ENCODE measurements around the gene SLC38A8. TPM values are rescaled to one million over a fixed set of nuclear protein-coding genes. Genes with fewer than 3 reads are reported as not detected.

SLC38A8 gene
- polyA plus RNA-seq, 2 of the 4 experiments (the other 2 are of a cell fraction), result not detected

DNA sequence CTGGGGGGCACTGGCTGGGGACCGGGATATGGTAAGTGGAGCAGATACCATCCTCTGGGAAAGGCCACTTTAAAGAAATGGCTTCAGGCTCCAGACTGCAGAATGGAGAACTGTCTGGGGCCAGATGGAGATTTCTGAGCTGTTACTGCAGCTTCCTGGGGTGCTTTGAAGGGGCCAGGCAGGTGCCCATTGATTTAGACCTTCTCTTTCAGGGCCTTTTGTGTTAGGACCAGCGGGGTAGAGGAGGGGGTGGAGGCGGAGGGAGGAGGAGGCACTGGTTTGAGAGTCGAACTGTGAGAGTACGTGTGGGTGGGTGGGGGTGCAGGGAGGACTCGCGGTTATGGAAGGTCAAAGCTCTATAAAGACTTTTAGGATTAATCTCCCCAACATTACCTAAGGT lies 63.2 kb downstream of the SLC38A8 start:
- 98% methylated on average over 6 of the region's 7 CpGs for WGBS (ENCODE audit: missing lambda C conversion rate)

DNA sequence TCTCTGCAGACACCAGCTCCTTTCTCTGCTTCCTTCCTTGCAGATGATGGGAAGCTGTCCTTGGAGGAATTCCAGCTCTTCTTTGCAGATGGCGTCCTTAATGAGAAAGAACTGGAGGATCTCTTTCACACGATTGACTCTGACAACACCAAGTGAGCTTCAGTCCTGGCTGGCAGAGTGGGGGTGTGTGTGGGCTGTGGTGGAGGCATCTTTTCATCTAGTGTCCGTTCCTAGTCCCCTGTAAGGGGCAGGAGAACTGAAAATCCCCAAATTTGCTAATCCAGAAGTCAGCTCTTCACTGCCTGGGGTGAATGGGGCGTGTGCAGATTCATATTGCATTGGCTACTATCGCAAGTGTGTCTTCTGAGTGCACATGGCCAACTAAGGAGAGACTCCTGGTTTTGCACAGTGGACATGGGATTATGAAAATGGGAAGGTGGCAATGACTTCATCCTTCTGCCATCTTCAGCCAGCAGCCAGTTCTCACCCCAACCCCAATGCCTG lies 64.1 kb downstream of the SLC38A8 start:
- Histone ChIP-seq H3K27ac (no peak overlapping the region), H3K9me3 (peaks cover 17% of the 10 kb centered on the region; the same call in 2 of the 3 replicates), H3K4me1 (no peaks in the 10 kb centered on the region), H3K4me2 (no peak overlapping the region), H3K4me3 (no peak overlapping the region)
- ATAC-seq (no peak), FAIRE-seq (no peak), DNase-seq (ENCODE audit: low read depth in 1 of 2, low spot score in 1 of 2) (no peak)
- POLR2A ChIA-PET, result no interaction called here
- CTCF ChIA-PET, result interaction anchor here (0.6 to 4.3 kb wide), 10 partner anchors 13 to 88 kb away, joined by 3 to 27 read pairs (median 6); partner anchors contain the start of gene OSGIN1
- TF ChIP-seq KDM5A (IDR thresholded peaks at IDR 0.05) (no peak), RFX5 (IDR thresholded peaks at IDR 0.05) (no peak), JUNB (IDR thresholded peaks at IDR 0.05) (no peak), GATA3 (IDR thresholded peaks at IDR 0.05; ENCODE audit: borderline replicate concordance) (no peak), RNF2 (IDR thresholded peaks at IDR 0.05; ENCODE audit: borderline replicate concordance, low read depth) (no peak), NR3C1 (IDR thresholded peaks at IDR 0.05) (no peak), MYC (IDR thresholded peaks at IDR 0.05; ENCODE audit: borderline replicate concordance, low read length) (no peak), ZNF302 (CRISPR knock-in tag; IDR thresholded peaks at IDR 0.05) (no peak), MAZ (IDR thresholded peaks at IDR 0.05; ENCODE audit: borderline replicate concordance, low read depth, low read length) (no peak), CBX2 (IDR thresholded peaks at IDR 0.05; ENCODE audit: borderline replicate concordance, low read depth) (no peak), ZSCAN20 (CRISPR knock-in tag; IDR thresholded peaks at IDR 0.05) (no peak)
- TF ChIP-seq, protein P1, sequence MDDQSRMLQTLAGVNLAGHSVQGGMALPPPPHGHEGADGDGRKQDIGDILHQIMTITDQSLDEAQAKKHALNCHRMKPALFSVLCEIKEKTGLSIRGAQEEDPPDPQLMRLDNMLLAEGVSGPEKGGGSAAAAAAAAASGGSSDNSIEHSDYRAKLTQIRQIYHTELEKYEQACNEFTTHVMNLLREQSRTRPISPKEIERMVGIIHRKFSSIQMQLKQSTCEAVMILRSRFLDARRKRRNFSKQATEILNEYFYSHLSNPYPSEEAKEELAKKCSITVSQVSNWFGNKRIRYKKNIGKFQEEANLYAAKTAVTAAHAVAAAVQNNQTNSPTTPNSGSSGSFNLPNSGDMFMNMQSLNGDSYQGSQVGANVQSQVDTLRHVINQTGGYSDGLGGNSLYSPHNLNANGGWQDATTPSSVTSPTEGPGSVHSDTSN (IDR thresholded peaks at IDR 0.05), result no peak
- TF ChIP-seq, protein P2, sequence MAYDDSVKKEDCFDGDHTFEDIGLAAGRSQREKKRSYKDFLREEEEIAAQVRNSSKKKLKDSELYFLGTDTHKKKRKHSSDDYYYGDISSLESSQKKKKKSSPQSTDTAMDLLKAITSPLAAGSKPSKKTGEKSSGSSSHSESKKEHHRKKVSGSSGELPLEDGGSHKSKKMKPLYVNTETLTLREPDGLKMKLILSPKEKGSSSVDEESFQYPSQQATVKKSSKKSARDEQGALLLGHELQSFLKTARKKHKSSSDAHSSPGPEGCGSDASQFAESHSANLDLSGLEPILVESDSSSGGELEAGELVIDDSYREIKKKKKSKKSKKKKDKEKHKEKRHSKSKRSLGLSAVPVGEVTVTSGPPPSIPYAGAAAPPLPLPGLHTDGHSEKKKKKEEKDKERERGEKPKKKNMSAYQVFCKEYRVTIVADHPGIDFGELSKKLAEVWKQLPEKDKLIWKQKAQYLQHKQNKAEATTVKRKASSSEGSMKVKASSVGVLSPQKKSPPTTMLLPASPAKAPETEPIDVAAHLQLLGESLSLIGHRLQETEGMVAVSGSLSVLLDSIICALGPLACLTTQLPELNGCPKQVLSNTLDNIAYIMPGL (CRISPR knock-in tag; IDR thresholded peaks at IDR 0.05; ENCODE audit: borderline replicate concordance), result no peak
- 78% methylated on average over 5 of the region's 5 CpGs for WGBS (ENCODE audit: missing lambda C conversion rate)

More for the DNA sequence above, 63.2 kb downstream of the SLC38A8 start:
- Histone ChIP-seq H3K4me2 (no peak overlapping the region), H3K27ac (no peak overlapping the region), H3K9me3 (peaks cover 17% of the 10 kb centered on the region; the same call in 2 of the 3 replicates), H3K4me1 (no peaks in the 10 kb centered on the region), H3K4me3 (no peak overlapping the region)
- CTCF ChIA-PET, result interaction anchor here (1.2 to 4.3 kb wide), 4 partner anchors 23 to 87 kb away, joined by 3 to 27 read pairs (median 4); no protein-coding TSS in a partner anchor
- DNase-seq (ENCODE audit: low read depth in 1 of 2, low spot score in 1 of 2) (no peak), ATAC-seq (no peak), FAIRE-seq (no peak)
- no peak for TF ChIP-seq CEBPB (IDR thresholded peaks at IDR 0.05)
- no peak for TF ChIP-seq ZNF302 (CRISPR knock-in tag; IDR thresholded peaks at IDR 0.05)
- TF ChIP-seq CHD2 (IDR thresholded peaks at IDR 0.05; ENCODE audit: low read length, partially characterized antibody), result no peak
- no peak for TF ChIP-seq MYC (IDR thresholded peaks at IDR 0.05; ENCODE audit: borderline replicate concordance, low read length)
- no peak for TF ChIP-seq RARB (CRISPR knock-in tag; IDR thresholded peaks at IDR 0.05)
- TF ChIP-seq, protein P3, sequence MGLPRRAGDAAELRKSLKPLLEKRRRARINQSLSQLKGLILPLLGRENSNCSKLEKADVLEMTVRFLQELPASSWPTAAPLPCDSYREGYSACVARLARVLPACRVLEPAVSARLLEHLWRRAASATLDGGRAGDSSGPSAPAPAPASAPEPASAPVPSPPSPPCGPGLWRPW (IDR thresholded peaks at IDR 0.05), result no peak
- TF ChIP-seq, protein P4, sequence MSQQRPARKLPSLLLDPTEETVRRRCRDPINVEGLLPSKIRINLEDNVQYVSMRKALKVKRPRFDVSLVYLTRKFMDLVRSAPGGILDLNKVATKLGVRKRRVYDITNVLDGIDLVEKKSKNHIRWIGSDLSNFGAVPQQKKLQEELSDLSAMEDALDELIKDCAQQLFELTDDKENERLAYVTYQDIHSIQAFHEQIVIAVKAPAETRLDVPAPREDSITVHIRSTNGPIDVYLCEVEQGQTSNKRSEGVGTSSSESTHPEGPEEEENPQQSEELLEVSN (IDR thresholded peaks at IDR 0.05; ENCODE audit: borderline replicate concordance, low read depth), result no peak
- TF ChIP-seq FOSL2 (IDR thresholded peaks at IDR 0.05), result no peak
- TF ChIP-seq FOSL2 (CRISPR knock-in tag; IDR thresholded peaks at IDR 0.05), result no peak
- TF ChIP-seq EP300 (IDR thresholded peaks at IDR 0.05), result no peak
- no peak for TF ChIP-seq RAD21 (conservative IDR thresholded peaks at IDR 0.05 in 1 of 2, IDR thresholded peaks at IDR 0.05 in 1 of 2)
- no peak for TF ChIP-seq HEYL (CRISPR knock-in tag; IDR thresholded peaks at IDR 0.05)
- no peak for TF ChIP-seq TP53 (CRISPR knock-in tag; IDR thresholded peaks at IDR 0.05)
- no peak for TF ChIP-seq JUNB (IDR thresholded peaks at IDR 0.05)
- TF ChIP-seq POLR2AphosphoS2 (conservative IDR thresholded peaks at IDR 0.05; ENCODE audit: low read length), result no peak
- TF ChIP-seq HOXB5 (CRISPR knock-in tag; IDR thresholded peaks at IDR 0.05), result no peak
- TF ChIP-seq, protein P5, sequence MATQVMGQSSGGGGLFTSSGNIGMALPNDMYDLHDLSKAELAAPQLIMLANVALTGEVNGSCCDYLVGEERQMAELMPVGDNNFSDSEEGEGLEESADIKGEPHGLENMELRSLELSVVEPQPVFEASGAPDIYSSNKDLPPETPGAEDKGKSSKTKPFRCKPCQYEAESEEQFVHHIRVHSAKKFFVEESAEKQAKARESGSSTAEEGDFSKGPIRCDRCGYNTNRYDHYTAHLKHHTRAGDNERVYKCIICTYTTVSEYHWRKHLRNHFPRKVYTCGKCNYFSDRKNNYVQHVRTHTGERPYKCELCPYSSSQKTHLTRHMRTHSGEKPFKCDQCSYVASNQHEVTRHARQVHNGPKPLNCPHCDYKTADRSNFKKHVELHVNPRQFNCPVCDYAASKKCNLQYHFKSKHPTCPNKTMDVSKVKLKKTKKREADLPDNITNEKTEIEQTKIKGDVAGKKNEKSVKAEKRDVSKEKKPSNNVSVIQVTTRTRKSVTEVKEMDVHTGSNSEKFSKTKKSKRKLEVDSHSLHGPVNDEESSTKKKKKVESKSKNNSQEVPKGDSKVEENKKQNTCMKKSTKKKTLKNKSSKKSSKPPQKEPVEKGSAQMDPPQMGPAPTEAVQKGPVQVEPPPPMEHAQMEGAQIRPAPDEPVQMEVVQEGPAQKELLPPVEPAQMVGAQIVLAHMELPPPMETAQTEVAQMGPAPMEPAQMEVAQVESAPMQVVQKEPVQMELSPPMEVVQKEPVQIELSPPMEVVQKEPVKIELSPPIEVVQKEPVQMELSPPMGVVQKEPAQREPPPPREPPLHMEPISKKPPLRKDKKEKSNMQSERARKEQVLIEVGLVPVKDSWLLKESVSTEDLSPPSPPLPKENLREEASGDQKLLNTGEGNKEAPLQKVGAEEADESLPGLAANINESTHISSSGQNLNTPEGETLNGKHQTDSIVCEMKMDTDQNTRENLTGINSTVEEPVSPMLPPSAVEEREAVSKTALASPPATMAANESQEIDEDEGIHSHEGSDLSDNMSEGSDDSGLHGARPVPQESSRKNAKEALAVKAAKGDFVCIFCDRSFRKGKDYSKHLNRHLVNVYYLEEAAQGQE (IDR thresholded peaks at IDR 0.05), result no peak
- TF ChIP-seq, protein P6, sequence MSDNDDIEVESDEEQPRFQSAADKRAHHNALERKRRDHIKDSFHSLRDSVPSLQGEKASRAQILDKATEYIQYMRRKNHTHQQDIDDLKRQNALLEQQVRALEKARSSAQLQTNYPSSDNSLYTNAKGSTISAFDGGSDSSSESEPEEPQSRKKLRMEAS (IDR thresholded peaks at IDR 0.05), result no peak
- TF ChIP-seq, protein P1 (IDR thresholded peaks at IDR 0.05), result no peak
- TF ChIP-seq ESRRA (IDR thresholded peaks at IDR 0.05; ENCODE audit: borderline replicate concordance, low read length), result no peak
- no peak for TF ChIP-seq SMC3 (IDR thresholded peaks at IDR 0.05)
- POLR2A ChIA-PET, result no interaction called here
